Liver (tissue), 9 donors: ENCODE results near the gene C15orf39. TPM values are rescaled to one million over a fixed set of nuclear protein-coding genes. Genes with fewer than 3 reads are reported as not detected.
"Not testable (repeated sequence)": the region's sequence is repeated elsewhere in the genome, so short reads cannot be mapped to it uniquely, and the experiment has no call there.

Source experiments
- DNase-seq: peaks from one replicate; pipeline ENCODE4 v3.0.0-alpha.2; 2017; ENCODE audit warnings: low spot score
- H3K27ac ChIP-seq, 2 donors: one replicate each; pipeline ENCODE4 v1.7.0; 2013; ENCODE audit warnings: inconsistent platforms in 2 of 2, low read length in 2 of 2, control low read depth in 1 of 2, low read depth in 1 of 2, mild to moderate bottlenecking in 1 of 2
- H3K27me3 ChIP-seq, 4 donors: one replicate each; pipeline versions ENCODE4 v1.6.1 to v1.7.0; 2013; ENCODE audit warnings: low read length in 3 of 4, inconsistent platforms in 1 of 4, mild to moderate bottlenecking in 1 of 4, moderate library complexity in 1 of 4; ENCODE audit not compliant: control insufficient read depth in 4 of 4, insufficient read depth in 4 of 4
- H3K36me3 ChIP-seq, 4 donors: one replicate each; pipeline versions ENCODE4 v1.6.1 to v1.7.0; 2013; ENCODE audit warnings: low read length in 3 of 4, mild to moderate bottlenecking in 3 of 4, low read depth in 1 of 4, moderate library complexity in 1 of 4; ENCODE audit not compliant: control insufficient read depth in 4 of 4, insufficient read depth in 3 of 4
- H3K4me1 ChIP-seq, 4 donors: one replicate each; pipeline versions ENCODE4 v1.6.1 to v1.7.0; 2013; ENCODE audit warnings: low read length in 3 of 4, mild to moderate bottlenecking in 3 of 4, moderate library complexity in 1 of 4; ENCODE audit not compliant: control insufficient read depth in 4 of 4, insufficient read depth in 4 of 4
- H3K4me3 ChIP-seq, 3 donors: one replicate each; pipeline versions ENCODE4 v1.6.1 to v1.7.0; 2013; ENCODE audit warnings: low read length in 3 of 3, control low read depth in 1 of 3, low read depth in 1 of 3, mild to moderate bottlenecking in 1 of 3
- H3K9ac ChIP-seq, 2 donors: one replicate each; pipeline ENCODE4 v1.7.0; 2013; ENCODE audit warnings: low read length in 2 of 2, mild to moderate bottlenecking in 2 of 2, moderate library complexity in 2 of 2, control low read depth in 1 of 2, low read depth in 1 of 2
- H3K9me3 ChIP-seq, 4 donors: one replicate each; pipeline versions ENCODE4 v1.6.1 to v1.7.0; 2013; ENCODE audit warnings: low read length in 3 of 4; ENCODE audit not compliant: control insufficient read depth in 4 of 4
- ATF3 ChIP-seq: IDR thresholded peaks from 2 replicates; pipeline ENCODE4 v1.6.1; 2016; ENCODE audit warnings: antibody characterized with exemption
- CTCF ChIP-seq: fragments of 150-350 bp; IDR thresholded peaks from 2 replicates; pipeline ENCODE4 v1.5.1; 2017; ENCODE audit warnings: improper control_type of control experiment, low read depth, low read length; ENCODE audit not compliant: missing input control
- FOXA2 ChIP-seq: IDR thresholded peaks from 2 replicates; pipeline ENCODE4 v1.6.1; 2016; ENCODE audit warnings: antibody characterized with exemption
- JUND ChIP-seq, 2 donors: IDR thresholded peaks; 2 replicates each; pipeline ENCODE4 v1.6.1; 2016; ENCODE audit warnings: antibody characterized with exemption in 2 of 2
- NR2F2 ChIP-seq: IDR thresholded peaks from 2 replicates; pipeline ENCODE4 v1.6.1; 2016; ENCODE audit warnings: antibody characterized with exemption
- RXRA ChIP-seq, 2 donors: IDR thresholded peaks; 2 replicates each; pipeline ENCODE4 v1.6.1; 2017 to 2018; ENCODE audit warnings: antibody characterized with exemption in 2 of 2, mild to moderate bottlenecking in 1 of 2
- TAF1 ChIP-seq: conservative IDR thresholded peaks from 2 replicates; pipeline ENCODE4 v1.6.1; 2016; ENCODE audit warnings: antibody characterized with exemption, mild to moderate bottlenecking
- YY1 ChIP-seq: IDR thresholded peaks from 2 replicates; pipeline ENCODE4 v1.6.1; 2016; ENCODE audit warnings: antibody characterized with exemption, mild to moderate bottlenecking
- WGBS: extraction: QIAGEN DNeasy Blood & Tissue Kit; methylation state at CpG from one replicate; pipeline ENCODE4 v1.1.7; 2013; 5-methylcytosine and 5-hydroxymethylcytosine counted together
- polyA plus RNA-seq, 2 donors: library from polyadenylated mRNA; stranded (reverse) in 1 of 2; unstranded in 1 of 2; fragments of 200-250 nt in 1 of 2; fragments of >200 nt in 1 of 2; fragmentation: Nextera tagmentation in 1 of 2; extraction: Ambion mirVana in 1 of 2; gene quantifications; one replicate each; pipeline versions ENCODE4 v1.2.1 to v1.2.3, GENCODE V29; 2013 to 2015
- total RNA-seq, 2 donors: library from RNA; depleted of rRNA; stranded (reverse); fragments of >200 nt; gene quantifications; one replicate each; pipeline ENCODE4 v1.2.3, GENCODE V29; 2014
- TF ChIP-seq, protein P1 (sequence below): IDR thresholded peaks from 2 replicates; pipeline ENCODE4 v1.6.1; 2016; ENCODE audit warnings: antibody characterized with exemption
- donor health status: healthy.
- donor health status: healthy.
- donor health status: healthy.
- donor health status: healthy.
- donor health status: healthy.

Gene C15orf39
- total and polyA plus RNA-seq, 4 donors, result 1.2 to 4.0 (median 3.0) TPM

- no peak for TF ChIP-seq RXRA (IDR thresholded peaks at IDR 0.05)
- TF ChIP-seq CTCF, result no peak
- TF ChIP-seq TAF1, result no peak
- no peak for TF ChIP-seq NR2F2
Observed at GRCh38 chr15:75225951-75226732, 24.5 kb downstream of the C15orf39 start (continued).

GRCh38 chr15:75227112-75227511 lies 25.4 kb downstream of the C15orf39 start:
- not testable (repeated sequence) for H3K36me3 ChIP-seq, H3K4me1 ChIP-seq, H3K4me3 ChIP-seq, H3K27ac ChIP-seq, H3K9me3 ChIP-seq, H3K9ac ChIP-seq, DNase-seq, H3K27me3 ChIP-seq
- WGBS, result 91% methylated on average over 7 of the region's 7 CpGs

DNA sequence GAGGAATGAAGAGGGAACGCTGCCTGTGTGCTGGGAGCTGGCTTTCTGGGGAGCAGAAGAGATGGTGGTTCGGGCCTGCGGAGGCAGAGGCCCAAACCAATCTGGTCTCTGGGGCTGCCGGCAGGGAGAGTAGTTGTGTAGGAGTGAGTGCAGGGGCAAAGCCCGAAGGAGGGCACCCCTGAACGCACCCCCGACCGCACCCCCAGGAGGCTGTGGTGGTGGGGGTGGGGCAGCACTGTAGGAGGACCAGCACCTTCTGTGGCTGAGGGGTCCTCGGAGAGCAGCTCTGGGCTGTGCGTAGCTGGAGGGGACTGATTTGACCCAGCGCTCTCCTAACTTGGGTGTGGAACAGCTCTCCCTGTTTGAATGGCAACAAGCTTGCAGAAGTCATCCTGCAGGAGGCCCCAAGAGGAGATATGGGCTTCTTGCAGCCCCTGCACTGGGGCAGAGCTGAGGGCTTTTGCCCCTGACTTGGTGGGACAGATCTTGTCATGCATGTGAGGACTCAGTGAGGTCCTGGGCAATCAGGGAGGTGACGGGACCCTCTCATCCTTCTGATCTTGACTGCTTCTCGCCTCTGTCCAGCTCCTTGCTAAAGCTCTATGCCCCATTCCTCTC lies 26.1 kb downstream of the C15orf39 start:
- Histone ChIP-seq H3K36me3 (no peaks in the 10 kb centered on the region), H3K27ac (no peak overlapping the region), H3K4me1 (peaks cover 0 to 2% (median 0%) of the 10 kb centered on the region in 4 donors), H3K27me3 (peaks cover 0 to 2% (median 0%) of the 10 kb centered on the region in 4 donors), H3K4me3 (no peak overlapping the region), H3K9me3 (no peaks in the 10 kb centered on the region), H3K9ac (no peak overlapping the region)
- no peak for DNase-seq
- TF ChIP-seq YY1, result no peak
- TF ChIP-seq, protein P1, sequence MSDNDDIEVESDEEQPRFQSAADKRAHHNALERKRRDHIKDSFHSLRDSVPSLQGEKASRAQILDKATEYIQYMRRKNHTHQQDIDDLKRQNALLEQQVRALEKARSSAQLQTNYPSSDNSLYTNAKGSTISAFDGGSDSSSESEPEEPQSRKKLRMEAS, result no peak
- WGBS, result 94% methylated on average over 12 of the region's 13 CpGs

- H3K27ac ChIP-seq, result no peak overlapping the region
- H3K4me3 ChIP-seq, result no peak overlapping the region
- TF ChIP-seq JUND (IDR thresholded peaks at IDR 0.05) (no peak), ATF3 (no peak), FOXA2 (no peak)
- H3K9me3 ChIP-seq, result no peaks in the 10 kb centered on the region
- H3K27me3 ChIP-seq, result peaks cover 0 to 6% (median 0%) of the 10 kb centered on the region in 4 donors
- no peak overlapping the region for H3K9ac ChIP-seq
- no peak for DNase-seq
- no peaks in the 10 kb centered on the region for H3K36me3 ChIP-seq
- WGBS, result 86% methylated on average over 9 of the region's 9 CpGs
- peaks cover 0 to 2% (median 0%) of the 10 kb centered on the region in 4 donors for H3K4me1 ChIP-seq
Observed at GRCh38 chr15:75228787-75229186, 27.1 kb downstream of the C15orf39 start.
